B cell (primary cell): ENCODE results near the gene RUNDC3A. TPM values are rescaled to one million over a fixed set of nuclear protein-coding genes. Genes with fewer than 3 reads are reported as not detected.

Experiments used
- ATAC-seq: fragments of 200-7000 bp; cut with Tn5 transposase; one replicate; pipeline ENCODE4 v1.10.0; 2021; ENCODE audit warnings: low read depth, mild to moderate bottlenecking, moderate number of reproducible peaks, moderate library complexity
- CTCF ChIA-PET: fragments of 350-600 bp; sonication (Branson Sonifier 250); formaldehyde crosslinking; loops from one replicate; lab custom pipeline; 2021; ENCODE audit warnings: antibody characterized with exemption, inconsistent platforms; lab: Charles Lee
- POLR2A ChIA-PET: fragments of 350-600 bp; sonication (Branson Sonifier 250); formaldehyde crosslinking; loops from one replicate; lab custom pipeline; 2021; ENCODE audit warnings: antibody characterized with exemption; lab: Charles Lee
- DNase-seq: peaks from one replicate; pipeline ENCODE4 v3.0.0; 2013
- H2AFZ ChIP-seq: 2 replicates; pipeline ENCODE4 v1.6.1; 2012; ENCODE audit warnings: mild to moderate bottlenecking, low read depth, low read length; ENCODE audit not compliant: insufficient read depth, poor library complexity, severe bottlenecking
- H3K27ac ChIP-seq, 2 donors: 1 replicate in 1 of 2; 2 replicates in 1 of 2; pipeline ENCODE4 v1.5.1; 2012 to 2013; ENCODE audit warnings: low read length in 2 of 2, mild to moderate bottlenecking in 2 of 2, moderate library complexity in 1 of 2
- H3K27me3 ChIP-seq, 4 experiments: fragments of 200-600 bp in 1 of 4; sonication (generic) in 1 of 4; replicated peaks in 1 of 4; 1 replicate in 2 of 4; 2 replicates in 2 of 4; pipeline versions ENCODE4 v1.6.1 to v1.7.0; 2013 to 2016; ENCODE audit warnings: low read length in 3 of 4, mild to moderate bottlenecking in 2 of 4, mixed read lengths in 1 of 4, moderate library complexity in 1 of 4; ENCODE audit not compliant: insufficient read depth in 4 of 4, control insufficient read depth in 3 of 4; ENCODE audit errors: control extremely low read depth in 1 of 4
- H3K36me3 ChIP-seq, 2 experiments: replicated peaks in 1 of 2; 1 replicate in 1 of 2; 2 replicates in 1 of 2; pipeline versions ENCODE4 v1.6.1 to v1.7.1; 2013; ENCODE audit warnings: low read length in 1 of 2; ENCODE audit not compliant: insufficient read depth in 2 of 2, control insufficient read depth in 1 of 2; ENCODE audit errors: control extremely low read depth in 1 of 2, extremely low read depth in 1 of 2
- H3K4me1 ChIP-seq, 2 donors: fragments of 200-600 bp in 1 of 2; sonication (generic) in 1 of 2; 1 replicate in 1 of 2; 2 replicates in 1 of 2; pipeline versions ENCODE4 v1.5.1 to v1.6.1; 2013 to 2017; ENCODE audit warnings: low read length in 2 of 2; ENCODE audit not compliant: control insufficient read depth in 2 of 2, insufficient read depth in 2 of 2
- H3K4me2 ChIP-seq: replicated peaks from 2 replicates; pipeline ENCODE3; 2012; ENCODE audit warnings: mild to moderate bottlenecking, low read depth, low read length; ENCODE audit not compliant: poor library complexity, severe bottlenecking
- H3K4me3 ChIP-seq, 5 experiments: fragments of 200-600 bp in 1 of 5; sonication (generic) in 1 of 5; 1 replicate in 3 of 5; 2 replicates in 2 of 5; pipeline versions ENCODE4 v1.5.1 to v1.7.0; 2011 to 2016; ENCODE audit warnings: low read length in 4 of 5, mild to moderate bottlenecking in 4 of 5, low read depth in 2 of 5, control low read depth in 1 of 5, moderate library complexity in 1 of 5; ENCODE audit not compliant: insufficient read depth in 1 of 5; ENCODE audit errors: control extremely low read depth in 1 of 5, extremely low read depth in 1 of 5
- H3K79me2 ChIP-seq: fragments of 200-600 bp; sonication (generic); one replicate; pipeline ENCODE4 v1.6.0; 2016; ENCODE audit warnings: low read length; ENCODE audit not compliant: control insufficient read depth, insufficient read depth
- H3K9ac ChIP-seq: fragments of 200-600 bp; sonication (generic); 2 replicates; pipeline ENCODE4 v1.6.1; 2017; ENCODE audit warnings: mild to moderate bottlenecking, low read length, moderate library complexity
- H3K9me3 ChIP-seq, 3 donors: one replicate each; pipeline versions ENCODE4 v1.6.1 to v1.7.1; 2013; ENCODE audit warnings: low read length in 2 of 3; ENCODE audit not compliant: control insufficient read depth in 2 of 3, insufficient read depth in 1 of 3; ENCODE audit errors: control extremely low read depth in 1 of 3
- H4K20me1 ChIP-seq: 2 replicates; pipeline ENCODE4 v1.6.0; 2012; ENCODE audit warnings: mild to moderate bottlenecking, low read length; ENCODE audit not compliant: insufficient read depth, control insufficient read depth, poor library complexity, severe bottlenecking
- H3K27ac Mint-ChIP-seq: one replicate; pipeline ENCODE4 v1.8.0; 2021; ENCODE audit warnings: mixed read lengths
- H3K27me3 Mint-ChIP-seq: one replicate; pipeline ENCODE4 v1.8.0; 2021; ENCODE audit warnings: mixed read lengths
- H3K4me1 Mint-ChIP-seq: one replicate; pipeline ENCODE4 v1.8.0; 2021; ENCODE audit warnings: mixed read lengths
- H3K4me3 Mint-ChIP-seq: one replicate; pipeline ENCODE4 v1.8.0; 2021; ENCODE audit warnings: mixed read lengths
- H3K9me3 Mint-ChIP-seq: one replicate; pipeline ENCODE4 v1.8.0; 2022; ENCODE audit warnings: mixed read lengths; ENCODE audit not compliant: insufficient read depth
- CTCF ChIP-seq: fragments of 200-600 bp; IDR thresholded peaks from one replicate; pipeline ENCODE4 v1.8.0; 2022; ENCODE audit warnings: antibody characterized with exemption, mild to moderate bottlenecking
- EZH2 ChIP-seq: IDR thresholded peaks from 2 replicates; pipeline ENCODE4 v1.6.1; 2012; ENCODE audit warnings: borderline replicate concordance, low read depth, mild to moderate bottlenecking, moderate library complexity, low read length; ENCODE audit not compliant: insufficient read depth, poor library complexity, severe bottlenecking
- WGBS: methylation state at CpG from one replicate; pipeline ENCODE4 v1.1.5; 2013; ENCODE audit warnings: missing lambda C conversion rate; ENCODE audit not compliant: insufficient coverage; 5-methylcytosine and 5-hydroxymethylcytosine counted together
- intact Hi-C: fragments of 100-400 bp; cut with micrococcal nuclease; formaldehyde crosslinking; loops from one replicate; pipeline ENCODE4 v1.10.0; 2022
- polyA plus RNA-seq: library from polyadenylated mRNA; depleted of rRNA; stranded (reverse); fragments of >200 nt; gene quantifications from 2 replicates; pipeline ENCODE4 v1.2.3, GENCODE V29; 2012
- total RNA-seq, 2 donors: library from RNA; stranded (reverse); fragments of 120-200 nt in 1 of 2; gene quantifications; 1 replicate in 1 of 2; 2 replicates in 1 of 2; pipeline versions ENCODE4 v1.2.3 to v1.2.4, GENCODE V29; 2013 to 2022

Gene RUNDC3A
- total and polyA plus RNA-seq, 2 donors (not counting 1 experiment from before 2014, with no cell fraction given): 0.19 TPM; not detected in 1

GRCh38 chr17:44344939-44345453 is 36.6 kb downstream of the RUNDC3A start, which contains the start of gene GRN:
Gene GRN, plus strand, starts transcription at chr17:44345302. Its CDS starts 3,863 bp downstream, at chr17:44349165.
- intact Hi-C loops: loop anchor here (1.0 to 2.0 kb wide), 8 partner anchors 9 to 330 kb away; partner anchors contain the start of genes FAM171A2, HROB, SLC25A39 and TMEM101
- H3K79me2 ChIP-seq: peaks cover 7% of the 10 kb centered on the region
- peak within 1 kb of the TSS; percentile 85 to 89 for H3K27ac ChIP-seq
- ATAC-seq (peak; percentile 76), DNase-seq (peak; percentile 91)
- peaks cover 0 to 3% (median 0%) of the 10 kb centered on the region in 3 donors for H3K9me3 ChIP-seq
- peaks cover 0 to 10% of the 10 kb centered on the region in 2 experiments for H3K36me3 ChIP-seq
- peaks cover 11% of the 10 kb centered on the region for H4K20me1 ChIP-seq
- Mint-ChIP-seq H3K9me3 (no peaks in the 10 kb centered on the region), H3K27me3 (no peaks in the 10 kb centered on the region), H3K27ac (peak within 1 kb of the TSS; percentile 90), H3K4me1 (peaks cover 45% of the 10 kb centered on the region), H3K4me3 (peak within 1 kb of the TSS; percentile 96)
- CTCF ChIA-PET: interaction anchor here (0.6 to 3.3 kb wide), 21 partner anchors 10 to 401 kb away, joined by 3 to 66 read pairs (median 7); partner anchors contain the start of genes FAM171A2, HDAC5, SLC25A39 and TMUB2
- peak within 1 kb of the TSS; percentile 64 for H2AFZ ChIP-seq
- H3K27me3 ChIP-seq: no peaks in the 10 kb centered on the region
- WGBS: 2% methylated on average over 20 of the region's 26 CpGs
- POLR2A ChIA-PET: interaction anchor here (0.5 to 1.6 kb wide), 14 partner anchors 9 to 828 kb away, joined by 3 to 11 read pairs (median 4); partner anchors contain the start of genes HDAC5, SLC25A39, TMUB2 and UBTF
- peak within 1 kb of the TSS; percentile 74 for H3K9ac ChIP-seq
- H3K4me1 ChIP-seq: peaks cover 37 to 52% of the 10 kb centered on the region in 2 donors
- H3K4me2 ChIP-seq: peak within 1 kb of the TSS; percentile 79
- H3K4me3 ChIP-seq: peak within 1 kb of the TSS; percentile 61 to 94 (median 91)
- TF ChIP-seq CTCF (no peak), EZH2 (no peak)
